HG02610 (cell line): ENCODE measurements around the gene POLR1H.

Experiments
- ATAC-seq: cut with Tn5 transposase; IDR thresholded peaks from one replicate; pipeline ENCODE4 v1.9.1; 2021; ENCODE audit warnings: mild to moderate bottlenecking, moderate library complexity; ENCODE audit not compliant: unreplicated experiment

POLR1H gene

DNA sequence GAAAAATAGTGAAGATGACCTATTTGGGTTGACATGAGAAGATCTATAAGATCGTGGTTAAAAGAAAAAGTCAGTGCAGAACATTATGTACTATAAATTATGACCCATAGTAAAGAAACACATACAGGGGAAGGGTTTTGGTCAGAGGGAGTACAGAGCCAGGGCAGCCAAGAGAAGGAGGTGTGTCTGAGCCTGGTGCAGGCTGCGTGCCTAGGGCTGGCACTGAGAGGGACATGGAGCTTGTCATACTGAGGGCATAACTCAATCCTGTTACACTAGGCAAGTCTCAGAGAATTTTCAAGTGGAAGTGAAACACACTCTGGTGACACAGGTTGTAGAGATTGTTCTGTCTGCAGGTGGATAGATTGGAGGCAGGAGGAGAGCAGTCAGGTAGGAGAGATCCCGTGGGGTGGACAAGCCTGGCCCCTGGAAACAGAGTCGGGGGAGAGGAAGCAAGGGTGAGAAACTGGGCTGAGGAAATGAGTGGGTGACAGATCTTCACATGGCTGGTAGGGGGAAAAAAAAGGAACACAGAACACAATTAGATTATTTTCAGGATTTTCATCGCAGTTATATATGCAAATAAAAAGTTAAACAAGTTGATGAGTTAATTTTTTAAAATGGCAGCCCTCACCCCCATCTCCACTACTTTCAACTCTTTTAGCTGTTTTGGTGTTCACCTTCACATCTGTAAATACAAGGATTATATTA is 33.0 kb downstream of the POLR1H start:
- no peak for ATAC-seq

DNA sequence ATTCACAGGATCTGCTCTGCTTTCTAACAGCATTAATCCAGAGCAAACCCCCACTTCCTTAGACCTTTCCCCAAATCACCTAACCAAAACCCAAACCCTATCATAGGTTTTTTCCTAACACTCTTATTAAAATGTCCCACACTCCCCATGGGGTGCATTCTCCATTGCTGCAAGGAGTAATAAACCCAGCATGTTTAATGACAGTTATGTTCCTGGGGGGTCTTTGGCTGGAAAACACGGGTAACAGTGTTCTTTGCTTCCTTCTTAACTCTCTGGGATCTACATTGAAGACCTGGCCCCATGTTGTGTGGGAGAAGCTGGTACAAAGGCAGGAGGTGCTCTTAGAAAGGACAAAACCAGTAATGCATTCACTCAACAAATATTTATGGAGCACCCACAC is 35.8 kb downstream of the POLR1H start:
- no peak for ATAC-seq

DNA sequence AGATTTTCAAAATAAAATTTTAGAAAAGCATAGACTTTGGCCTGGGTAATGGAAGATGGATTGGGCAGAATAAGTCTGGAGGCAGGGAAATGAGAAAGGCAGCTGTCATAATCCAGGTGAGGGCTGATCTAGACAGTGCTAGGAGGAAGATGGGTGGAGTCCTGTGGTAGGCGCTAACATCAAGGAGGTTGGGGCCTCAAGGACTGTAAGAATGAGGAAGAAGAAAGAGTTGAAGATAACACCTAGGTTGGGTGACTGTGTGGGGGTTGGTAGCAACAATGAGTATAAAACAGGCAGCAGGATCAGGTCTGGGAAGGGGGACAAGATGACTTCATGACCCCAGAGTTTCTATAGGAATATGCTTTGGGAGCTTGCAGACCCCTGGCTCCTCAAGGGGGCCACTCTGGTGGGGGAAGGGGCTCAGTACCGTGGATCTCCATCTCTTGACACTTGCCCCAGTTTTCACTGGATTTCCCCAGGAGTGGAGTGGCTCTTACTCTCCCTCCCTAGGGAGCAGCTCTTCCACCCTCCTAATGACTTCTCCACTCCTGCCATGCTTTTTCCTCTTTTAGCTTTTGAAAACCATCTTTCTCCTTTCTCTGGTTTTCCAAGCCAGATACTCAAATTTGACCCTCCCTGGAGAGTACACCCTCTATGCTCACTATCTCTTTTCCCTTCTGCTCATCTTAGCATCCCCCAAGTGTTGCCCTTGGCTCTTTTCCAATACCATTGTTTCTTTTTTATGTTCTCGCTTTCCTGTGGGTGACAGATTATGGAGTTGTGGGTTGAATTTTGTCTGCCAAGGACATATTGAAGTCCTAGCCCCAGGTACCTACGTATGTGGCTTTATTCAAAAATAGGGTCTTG is 37.1 kb downstream of the POLR1H start:
- no peak for ATAC-seq

DNA sequence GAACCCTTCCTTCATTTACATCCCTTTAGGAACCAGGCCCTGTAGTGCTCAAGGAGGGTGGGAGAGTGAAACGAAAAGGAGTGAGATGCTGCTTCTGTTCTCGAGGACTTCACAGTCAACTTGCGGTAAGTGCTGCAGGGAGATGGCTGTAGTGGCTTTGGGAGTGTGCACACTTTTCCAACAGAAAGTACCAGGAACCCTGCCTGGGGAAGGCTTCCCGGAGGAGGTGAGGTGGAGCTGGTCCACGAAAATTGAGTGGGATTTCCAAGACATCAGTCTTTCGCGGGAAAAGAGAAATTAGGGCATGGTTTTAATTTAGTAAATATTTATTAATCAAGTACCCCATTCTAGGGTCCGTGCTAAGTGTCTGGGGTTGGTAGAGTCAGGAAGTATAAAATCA is 39.1 kb downstream of the POLR1H start:
- no peak for ATAC-seq

DNA sequence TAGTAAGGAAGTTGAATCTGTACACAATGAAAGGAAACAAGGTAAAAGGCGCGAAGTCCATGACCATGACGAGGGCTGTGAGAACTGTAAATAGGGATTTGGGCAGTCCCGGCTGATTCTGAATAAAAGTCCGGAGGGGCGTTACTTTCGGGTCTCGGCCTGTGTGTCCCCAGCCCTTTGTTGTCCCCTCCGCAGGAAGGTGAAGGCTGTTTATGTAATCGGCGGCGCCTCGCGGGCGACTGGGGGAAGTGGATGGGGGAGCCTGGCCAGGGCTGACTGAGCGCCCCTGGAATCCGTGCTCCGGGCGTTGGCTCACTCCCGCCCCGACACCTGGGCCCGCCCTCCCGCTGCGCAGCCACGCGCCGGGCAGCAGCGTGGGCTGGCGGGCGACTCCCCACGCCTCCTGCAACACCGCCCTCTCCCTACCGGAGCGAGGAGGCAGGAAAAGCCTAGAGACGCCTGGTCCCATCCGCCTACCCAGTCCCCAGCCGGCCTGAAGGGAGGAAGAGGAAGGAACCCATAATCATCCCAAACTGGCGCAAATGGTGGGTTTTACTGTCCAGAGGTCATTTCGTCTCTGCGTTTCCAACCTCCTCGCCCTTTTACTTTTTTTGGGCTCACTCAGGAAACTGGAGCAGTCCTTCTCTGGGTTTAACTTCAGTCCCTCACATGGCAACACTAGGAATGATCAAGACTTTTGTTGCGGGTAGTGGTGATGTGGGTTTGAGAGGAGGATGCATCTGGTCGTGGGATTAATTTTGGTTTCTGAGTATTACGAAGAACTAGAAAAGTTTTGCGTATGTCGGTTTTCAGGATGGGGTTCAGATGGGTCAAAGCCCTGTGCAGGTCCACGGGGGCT is 39.7 kb downstream of the POLR1H start:
- no peak for ATAC-seq

DNA sequence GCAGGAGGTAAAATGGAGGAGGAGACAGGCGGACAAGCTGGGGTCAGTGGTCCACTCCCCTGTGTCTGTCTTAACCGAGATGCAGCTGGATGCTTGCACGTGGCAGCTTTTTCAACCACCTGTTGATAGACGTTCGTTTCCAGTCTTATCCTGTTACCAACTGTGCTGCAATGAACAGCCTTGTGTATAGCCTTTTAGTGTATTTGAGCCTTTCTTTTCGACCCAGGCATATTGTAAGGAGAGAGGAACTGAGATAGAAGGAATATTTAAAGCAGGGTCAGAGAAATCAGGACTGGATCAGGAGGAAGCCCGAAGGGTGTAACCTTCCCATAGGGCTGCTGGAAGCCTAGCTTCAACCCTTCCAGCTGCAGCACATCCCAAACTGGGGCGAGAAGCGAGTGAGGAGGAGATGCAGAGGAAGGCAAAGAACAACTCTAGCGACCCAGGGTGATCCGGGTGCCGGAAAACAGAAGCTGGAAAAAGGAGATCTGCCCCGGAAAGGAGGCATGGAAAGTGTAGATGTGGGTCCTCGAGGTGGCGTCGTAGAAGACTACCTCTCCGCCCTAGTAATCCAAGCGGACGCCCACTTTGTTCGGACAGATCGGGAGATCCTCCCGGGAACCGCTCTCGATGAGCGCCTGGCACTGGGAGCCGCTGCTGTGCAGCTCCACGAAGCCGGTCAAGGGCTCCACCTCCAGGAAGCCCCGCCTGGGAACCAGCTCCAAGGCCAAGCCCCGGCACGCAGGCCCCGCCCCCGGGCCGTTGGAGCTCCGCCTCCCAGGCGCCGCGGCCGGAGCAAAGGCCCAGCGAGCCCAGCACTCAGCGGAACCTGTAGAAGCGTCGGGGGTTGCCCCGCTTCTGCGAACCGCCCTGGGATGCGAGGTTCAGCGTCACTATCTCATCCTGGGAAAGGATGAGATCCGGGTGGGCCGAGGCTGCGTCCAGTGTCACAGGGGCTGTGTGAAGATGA is 40.7 kb downstream of the POLR1H start:
- ATAC-seq, result peak; percentile 61

DNA sequence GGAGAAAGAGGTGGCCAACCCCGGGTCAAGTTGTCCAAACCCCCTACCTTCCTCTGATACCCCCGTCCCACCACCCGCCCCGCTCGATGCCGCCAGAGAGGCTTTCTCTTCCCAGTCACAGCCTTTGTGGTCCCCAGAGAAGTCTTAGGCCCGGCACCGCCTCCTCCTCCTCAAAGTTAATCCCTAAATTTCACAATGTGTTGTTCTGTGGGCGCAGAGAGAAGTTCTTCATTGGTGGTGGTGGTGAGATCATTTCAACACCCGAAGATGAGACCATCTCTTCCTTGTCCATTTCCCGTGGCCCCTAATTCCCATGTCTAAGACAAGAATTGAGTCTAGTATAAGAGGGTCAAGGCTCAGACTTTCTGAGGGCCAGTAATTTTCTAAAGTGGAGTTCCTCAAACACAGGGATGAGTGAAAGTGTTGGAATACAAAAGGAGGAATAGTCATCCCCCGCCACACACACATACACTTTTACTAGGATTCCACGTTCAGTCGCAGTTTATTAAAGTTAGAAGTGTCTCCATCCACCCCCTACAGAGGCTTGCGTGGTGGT is 41.4 kb downstream of the POLR1H start:
- no peak for ATAC-seq

DNA sequence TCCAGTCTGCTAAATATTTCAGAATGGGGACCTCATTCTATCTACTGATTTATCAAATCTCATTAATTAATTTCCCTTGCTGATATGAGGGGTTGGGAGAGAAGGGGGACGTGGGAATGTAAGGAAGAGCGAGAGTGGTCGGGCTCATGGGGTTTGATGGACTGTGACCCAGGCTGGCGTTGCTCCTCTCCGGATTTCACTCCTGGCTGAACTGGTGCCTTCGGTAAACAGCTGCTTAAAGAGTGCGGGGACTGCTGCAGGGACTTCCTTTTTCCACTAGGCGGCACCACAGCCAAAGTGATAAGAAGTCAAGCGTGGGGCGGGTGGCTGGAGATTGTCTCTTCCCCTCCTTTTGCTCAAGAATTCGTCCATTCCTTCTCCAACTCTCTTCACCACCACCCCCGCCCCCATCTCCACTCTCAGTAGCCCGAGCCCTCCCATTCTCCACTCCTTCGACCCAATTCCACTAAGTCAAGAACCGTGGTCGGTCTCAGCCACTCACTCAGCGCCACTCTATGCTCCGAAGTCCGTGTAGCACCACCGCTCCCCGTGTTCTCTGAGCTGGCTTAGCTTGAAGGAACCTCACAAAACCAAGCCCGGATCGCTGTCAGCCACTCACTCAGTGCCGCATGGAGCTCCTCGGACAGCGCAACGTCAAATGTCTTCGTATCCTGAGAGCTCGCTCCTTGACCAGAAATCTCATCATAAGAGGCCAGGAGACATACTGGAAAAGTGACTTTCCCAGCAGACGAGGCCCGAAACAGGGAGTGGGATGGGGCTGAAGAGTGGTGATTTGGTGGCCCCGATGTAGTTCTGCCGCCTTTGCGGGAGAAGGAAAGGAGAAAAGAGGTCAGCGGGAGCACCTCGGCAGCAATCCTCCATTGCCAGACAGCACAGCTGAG is 42.2 kb downstream of the POLR1H start:
- peak; percentile 63 for ATAC-seq

DNA sequence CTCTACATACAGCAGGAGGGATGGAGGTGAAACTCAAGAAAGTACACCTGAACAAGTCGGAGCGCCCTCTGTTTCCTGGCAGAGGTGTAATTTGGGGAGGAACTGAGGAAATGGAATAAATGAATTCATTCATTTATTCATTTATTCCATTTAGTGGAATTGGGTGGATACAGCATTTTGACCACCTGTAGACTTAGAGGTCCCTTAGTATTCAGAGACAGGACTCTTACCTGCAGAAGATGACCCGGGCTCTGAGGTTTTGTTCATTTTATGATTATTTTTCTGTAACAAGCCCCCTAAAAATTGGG is 42.8 kb downstream of the POLR1H start:
- no peak for ATAC-seq

DNA sequence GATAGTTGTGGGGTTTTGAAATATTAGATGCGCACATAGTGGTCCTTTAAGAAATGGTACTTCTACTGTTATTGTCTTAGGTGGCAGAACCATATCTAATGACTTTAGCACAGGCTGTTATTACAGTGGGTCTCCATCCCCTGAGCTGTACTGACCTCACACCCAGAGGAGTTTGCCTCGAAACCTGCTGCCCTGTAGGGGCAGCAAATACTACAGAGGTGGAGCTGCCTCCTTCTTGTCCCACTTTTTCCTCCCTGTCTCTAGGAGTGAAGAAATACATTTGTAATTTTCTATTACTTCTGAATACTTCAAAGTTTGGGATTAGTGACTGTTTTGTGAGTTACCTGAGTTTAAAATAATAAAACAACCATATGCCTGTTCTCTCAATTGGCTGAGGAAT is 43.6 kb downstream of the POLR1H start:
- ATAC-seq, result no peak

DNA sequence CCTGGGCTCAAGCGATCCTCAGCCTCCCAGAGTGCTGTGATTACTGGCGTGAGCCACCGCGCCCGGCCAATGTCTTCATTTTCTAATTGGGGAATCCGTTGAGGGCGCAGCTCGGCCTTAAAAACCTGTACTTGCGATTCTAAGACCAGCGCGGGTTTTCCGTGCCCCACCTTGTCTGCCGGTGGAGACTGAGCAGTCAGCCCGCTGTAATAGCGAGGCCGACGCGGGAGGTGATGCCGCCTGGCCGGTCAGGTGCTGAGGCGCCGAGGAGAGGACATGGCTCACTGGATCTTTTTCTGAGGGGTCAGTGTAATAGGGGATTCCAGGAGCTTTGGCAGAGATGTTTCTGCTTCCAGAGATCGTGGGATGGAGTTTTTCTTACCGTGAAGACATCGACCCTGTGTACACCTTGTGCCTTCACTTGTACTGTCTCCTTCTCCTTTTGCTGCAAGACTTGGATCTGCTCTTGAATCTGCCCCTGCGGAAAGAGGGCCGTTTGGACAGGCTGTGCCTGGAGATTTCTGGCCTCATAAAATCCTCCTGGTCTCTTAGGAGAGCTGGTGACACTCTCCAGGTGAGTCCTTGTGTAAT is 50.3 kb downstream of the POLR1H start:
- ATAC-seq, result no peak

DNA sequence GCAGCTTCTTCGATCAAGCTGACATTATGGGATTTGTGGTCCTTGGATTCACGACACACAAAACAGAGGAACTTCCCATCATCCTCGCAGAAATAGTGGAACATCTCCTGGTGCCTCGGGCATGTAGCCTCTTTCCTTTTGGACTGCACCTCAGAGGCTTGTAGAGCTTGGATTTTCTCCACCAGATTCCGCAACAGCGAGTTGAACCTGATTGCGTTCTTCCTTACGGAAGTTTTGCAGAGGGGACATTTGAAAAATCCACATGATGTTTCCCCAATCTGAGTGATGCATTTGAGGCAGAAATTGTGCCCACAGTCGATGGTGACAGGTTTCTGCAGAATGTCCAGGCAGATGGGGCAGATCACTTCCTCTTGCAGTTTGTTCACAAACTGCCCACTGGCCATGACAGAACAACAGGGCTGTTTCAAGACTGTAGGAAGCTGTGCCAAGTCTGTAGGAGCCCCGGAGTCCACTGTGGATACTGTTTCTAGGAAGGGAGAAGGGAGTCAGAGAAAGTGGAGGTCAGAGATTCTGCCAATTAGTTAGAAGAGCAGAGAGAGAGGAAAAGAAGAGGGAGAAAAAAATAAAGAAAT is 51.4 kb downstream of the POLR1H start:
- ATAC-seq, result no peak

DNA sequence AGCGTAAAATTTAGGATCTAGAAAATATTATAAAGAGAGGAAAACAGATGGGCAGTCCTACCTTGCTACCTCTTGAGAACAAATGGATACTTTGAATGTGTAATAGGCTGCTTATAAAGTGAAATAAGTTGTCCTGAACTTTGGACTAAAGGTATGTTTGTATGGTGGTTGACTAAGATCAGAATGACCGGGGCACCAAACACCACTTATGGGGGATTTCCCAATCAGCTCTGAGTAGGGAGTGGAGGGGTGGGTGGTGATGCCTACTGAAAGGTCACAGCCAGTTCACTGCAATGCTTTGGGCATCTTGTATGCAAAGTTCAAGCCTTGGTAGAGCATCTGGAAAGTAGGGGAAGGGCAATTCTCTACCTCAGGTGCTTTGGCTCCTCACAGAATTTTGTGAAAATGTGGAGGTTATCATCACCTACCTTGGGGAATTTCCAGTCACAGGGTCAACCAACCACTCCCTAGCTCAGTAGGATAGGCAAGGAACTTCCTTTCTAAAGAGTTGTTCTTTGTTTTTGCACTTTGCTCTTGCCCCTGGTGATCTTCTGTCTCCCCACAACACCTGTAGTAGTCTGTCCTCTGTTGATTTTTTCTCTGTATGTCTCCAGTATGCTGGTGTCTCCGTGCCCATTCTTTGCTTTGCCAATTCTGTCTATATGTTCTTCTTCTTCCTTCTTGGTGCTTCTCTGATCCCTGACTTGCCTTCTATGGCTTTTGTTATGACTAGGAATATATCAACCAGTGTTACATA is 52.1 kb downstream of the POLR1H start, which contains the start of gene TRIM31:
TRIM31 (minus strand) TSS at position 88 of the 757 bp plus-strand sequence. CDS start 285 bp downstream, outside the sequence.
- no peak for ATAC-seq

DNA sequence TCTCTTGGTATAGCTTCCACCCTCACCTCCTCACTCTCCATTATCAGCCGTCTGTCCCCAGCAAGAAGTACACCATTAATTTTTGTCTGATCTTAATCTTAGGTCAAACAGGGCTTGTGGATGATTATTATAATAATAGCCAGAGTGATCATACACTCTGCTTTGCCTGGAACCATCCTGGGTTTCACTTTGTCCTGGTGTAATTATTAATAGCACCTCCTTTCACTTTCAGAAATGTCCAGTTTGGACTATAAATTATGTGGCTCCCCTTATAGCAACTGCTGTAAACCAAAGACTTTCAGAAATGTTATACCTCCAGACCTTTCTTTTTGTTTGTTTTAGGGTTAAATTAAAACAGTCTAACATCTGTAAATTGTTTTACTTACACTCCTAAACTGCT is 52.8 kb downstream of the POLR1H start:
- ATAC-seq, result no peak
